Left hindlimb (tissue), 1 donor: Measurements from ENCODE around the gene LFNG.

Source experiments
- DNase-seq: peaks from one replicate; pipeline ENCODE4 v3.0.0-alpha.2; 2018

LFNG gene

GRCh38 chr7:2504128-2504888, 15.3 kb upstream of the LFNG start:
- DNase-seq = no peak

DNA sequence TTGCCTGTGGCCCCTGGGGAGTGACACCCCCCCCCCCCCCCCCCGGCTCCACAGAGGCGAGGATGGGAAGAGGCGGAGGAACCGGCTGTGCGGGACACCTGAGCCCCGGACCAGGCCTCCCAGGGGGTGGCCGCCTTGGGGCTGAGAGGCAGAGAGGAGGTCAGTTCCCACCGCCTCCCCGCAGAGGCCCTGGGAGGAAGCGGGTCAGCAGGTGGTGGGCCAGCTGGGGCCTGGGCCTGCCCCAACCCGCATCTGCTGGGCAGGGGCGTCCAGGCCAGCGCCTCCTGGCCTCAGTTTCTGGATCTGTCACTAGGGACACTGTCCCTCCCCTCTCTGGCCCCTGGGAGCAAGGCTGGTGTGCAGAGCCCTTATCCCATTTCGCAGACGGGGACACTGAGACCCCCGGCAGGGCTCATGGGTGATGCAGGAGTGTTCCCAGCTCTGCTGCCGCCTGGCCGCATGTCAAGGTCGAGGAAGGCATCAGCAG, 14.6 kb upstream of the LFNG start:
- no peak for DNase-seq

GRCh38 chr7:2505401-2505800, 14.2 kb upstream of the LFNG start:
- no peak for DNase-seq

DNA sequence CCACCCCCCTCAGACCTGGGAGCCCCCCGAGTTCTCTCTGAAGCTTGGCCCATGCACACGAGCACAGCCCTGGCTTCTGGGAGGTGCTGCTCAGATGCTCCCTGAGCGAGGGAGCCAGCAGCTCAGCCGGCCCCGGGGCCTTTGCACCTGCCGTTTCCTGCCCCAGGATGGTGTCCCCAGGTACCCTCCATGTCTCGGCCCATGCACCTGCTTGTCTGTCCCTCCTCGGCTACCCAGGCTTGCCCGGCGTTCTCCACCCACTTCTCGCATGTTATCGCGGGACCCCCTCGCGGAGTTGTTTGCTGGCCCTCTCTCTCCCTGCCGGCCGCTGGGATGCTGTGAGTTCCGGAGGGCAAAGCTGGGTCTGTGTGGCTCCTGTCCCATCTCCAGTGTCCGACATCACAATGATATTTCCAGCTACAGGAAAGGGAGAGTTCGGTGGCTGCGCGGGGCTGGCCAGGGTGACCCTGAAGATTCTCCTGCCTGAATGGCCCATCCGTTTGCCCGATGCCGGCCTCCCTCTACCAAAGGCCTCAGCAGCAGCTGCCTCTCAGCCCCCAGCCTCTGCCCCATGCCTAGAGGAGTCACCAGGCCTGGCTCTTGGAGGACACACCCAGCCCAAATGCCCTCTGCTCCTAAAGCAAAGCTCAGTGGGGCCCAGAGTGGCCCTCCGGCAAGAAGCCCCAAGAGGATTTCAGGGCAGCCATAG, 12.2 kb upstream of the LFNG start:
- DNase-seq = no peak

DNA sequence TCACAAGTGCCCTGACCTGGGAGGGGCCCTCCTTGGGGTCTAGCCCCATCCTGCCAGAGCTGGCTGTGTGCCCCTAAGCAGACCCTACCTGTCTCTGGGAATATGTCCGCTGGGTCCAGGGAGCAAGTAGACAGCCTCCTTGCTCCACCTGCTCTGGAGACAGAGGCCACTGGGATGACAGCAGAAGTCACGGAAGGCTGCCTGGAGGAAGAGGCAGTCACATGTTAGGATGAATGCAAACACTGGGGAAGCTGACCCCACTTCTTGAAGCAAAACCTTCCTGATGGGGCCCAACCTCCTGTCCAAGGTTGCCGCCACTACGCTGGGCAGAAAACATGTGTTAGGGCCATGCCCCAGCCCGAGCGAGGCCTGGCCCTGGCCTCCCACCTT, 11.7 kb upstream of the LFNG start:
- DNase-seq = no peak

DNA sequence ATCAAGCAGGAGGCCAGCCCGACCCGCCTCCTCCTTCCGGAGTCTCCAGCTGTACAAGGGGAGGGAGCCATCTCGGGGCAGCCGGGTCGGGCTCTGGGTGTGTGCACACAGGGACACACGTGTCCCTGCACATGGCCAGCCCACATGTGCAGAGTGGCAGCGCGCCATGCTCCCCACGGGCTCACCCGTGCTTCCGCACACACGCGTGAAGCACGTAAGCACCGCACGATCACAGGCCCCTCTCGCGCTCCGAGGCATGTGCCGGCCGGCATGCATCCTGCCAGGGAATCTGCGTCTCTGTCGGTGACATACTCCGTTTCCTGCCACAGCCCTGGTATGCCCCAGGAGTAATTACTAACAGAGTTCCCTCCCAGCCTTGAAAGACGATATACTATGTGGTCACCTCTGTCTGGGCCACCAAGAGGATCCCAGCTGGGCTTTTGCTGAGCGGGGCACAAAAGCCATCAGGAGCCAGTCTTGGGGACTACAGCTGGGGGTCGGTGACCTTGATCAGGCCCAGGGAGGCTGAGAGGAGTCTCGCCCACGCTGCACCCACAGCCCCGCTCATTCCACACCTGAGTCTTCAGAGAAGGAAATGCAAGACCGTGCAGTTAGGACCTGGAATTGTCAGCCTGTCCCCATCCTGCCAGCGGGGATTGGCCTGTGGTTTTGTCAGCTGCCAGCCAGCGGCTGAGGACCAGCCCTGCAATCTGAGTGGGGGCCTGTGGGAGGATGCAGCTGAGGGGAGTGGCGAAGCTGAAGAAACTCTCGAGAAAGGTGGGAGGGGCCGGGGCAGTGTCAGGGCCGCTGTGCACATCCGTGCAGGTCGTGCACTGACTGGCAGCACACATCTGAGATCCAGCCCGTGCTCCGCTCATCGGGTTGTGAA, 11.0 kb upstream of the LFNG start:
- DNase-seq = peak; percentile 79

GRCh38 chr7:2509298-2509906, 10.2 kb upstream of the LFNG start:
- no peak for DNase-seq

DNA sequence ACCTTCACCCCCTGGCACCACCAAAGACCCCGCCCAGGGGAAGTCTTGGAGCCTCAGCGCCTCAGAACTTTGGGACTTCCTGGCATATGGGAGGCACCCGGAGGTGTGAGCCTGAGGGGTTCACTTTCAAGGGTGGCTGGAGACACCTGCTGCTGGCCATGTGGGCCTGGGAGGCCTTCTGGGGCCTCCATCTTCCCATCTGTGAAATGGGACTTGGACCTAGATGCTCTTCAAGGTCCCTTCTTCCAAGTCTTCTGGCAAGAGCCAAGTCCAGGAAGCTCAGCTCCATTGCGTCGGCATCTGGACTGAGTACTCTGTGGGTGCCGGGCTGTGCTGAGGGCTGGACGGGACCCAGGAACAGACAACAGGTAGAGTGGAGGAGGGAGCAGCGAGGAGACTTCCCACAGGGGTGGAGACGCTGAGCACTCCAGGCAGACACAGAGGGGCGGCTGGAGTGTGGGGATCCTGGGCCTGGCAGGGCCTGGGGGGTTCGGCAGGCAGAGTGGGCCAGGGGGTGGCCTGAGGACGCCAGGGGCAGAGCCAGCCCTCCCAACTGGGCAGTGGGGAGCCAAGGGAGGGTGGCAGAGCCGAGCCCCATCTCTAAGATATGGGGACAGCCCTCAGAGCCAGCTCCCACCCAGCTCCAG, 9.3 kb upstream of the LFNG start:
- DNase-seq = no peak

GRCh38 chr7:2510909-2511768, 8.4 kb upstream of the LFNG start:
- DNase-seq = no peak

- no peak for DNase-seq
Measured at GRCh38 chr7:2511769-2512168, 7.8 kb upstream of the LFNG start.

- no peak for DNase-seq
Measured at GRCh38 chr7:2512179-2512661, 7.4 kb upstream of the LFNG start.

- DNase-seq = no peak
Measured at GRCh38 chr7:2512713-2513112, 6.9 kb upstream of the LFNG start.

- no peak for DNase-seq
Measured at GRCh38 chr7:2513702-2514101, 5.9 kb upstream of the LFNG start.

DNA sequence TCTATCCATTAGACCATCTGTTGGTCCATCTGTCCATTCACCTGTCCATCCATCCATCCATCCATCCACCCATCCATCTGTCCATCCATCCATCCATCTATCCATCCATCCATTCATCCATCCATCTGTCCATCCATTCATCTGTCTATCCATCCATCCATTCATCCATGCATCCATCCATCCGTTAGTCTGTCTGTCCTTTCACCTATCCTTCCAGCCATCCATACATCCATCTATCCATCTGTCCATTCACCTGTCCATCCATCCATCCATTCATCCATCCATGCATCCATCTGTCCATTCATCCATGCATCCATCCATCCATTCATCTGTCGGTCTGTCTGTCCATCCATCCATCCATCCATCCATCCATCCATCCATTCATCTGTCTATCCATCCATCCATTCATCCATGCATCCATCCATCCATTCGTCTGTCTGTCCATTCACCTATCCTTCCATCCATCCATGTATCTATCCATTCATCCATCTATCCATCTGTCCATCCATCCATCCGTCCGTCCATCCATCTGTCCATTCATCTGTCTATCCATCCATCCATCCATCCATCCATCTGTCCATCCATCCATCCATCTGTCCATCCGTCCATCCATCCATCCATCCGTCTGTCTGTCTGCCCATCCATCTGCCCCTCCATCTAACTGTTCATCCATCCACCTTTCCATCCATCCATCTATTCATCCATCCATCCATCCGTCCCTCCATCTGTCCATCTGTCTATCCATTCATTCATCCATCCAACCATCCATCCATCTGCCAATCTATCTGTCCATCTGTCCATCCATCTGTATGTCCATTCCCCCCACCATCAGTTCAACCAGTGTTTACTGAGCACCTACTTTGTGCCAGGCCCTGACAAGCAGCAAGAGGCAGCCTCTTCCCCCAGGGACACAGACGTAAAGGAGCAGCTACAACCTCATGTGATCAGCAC, 4.8 kb upstream of the LFNG start:
- no peak for DNase-seq

DNA sequence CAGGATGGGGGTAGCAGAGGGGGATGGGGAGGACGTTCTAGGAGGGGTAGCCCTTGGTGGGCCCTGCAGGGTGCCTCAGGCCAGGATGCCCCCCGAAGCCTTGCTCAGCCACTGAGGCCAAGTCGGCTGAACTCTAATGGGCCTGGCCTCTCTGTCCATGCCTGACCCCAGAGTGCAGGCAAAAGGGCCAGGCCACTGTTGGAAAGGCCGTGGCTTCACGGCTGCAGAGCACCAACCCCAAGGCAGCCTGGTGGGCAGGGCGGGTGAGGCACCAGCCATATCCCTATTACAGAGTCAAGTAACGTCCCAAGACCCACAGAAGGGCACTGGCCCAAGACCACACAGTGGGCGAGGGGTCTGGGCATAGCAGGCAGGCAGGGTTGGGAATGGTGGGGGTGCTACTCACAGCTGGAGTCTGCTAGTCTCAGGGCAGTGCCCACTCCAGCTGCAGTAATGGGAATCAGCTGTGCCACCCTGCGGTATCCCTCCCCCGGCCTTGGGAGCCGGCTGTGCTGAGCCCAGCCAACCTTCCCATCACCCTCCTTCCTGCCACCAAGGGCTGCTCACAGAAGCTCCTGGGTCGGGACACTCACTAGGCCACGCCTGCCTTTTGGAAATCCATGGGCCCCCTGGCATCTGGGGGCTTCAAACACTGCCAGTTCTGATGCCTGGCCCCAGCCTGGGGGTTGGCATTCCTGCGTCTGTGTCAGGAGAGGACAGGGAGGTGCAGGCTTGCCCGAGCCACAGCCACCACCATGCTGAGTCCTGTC, 4.0 kb upstream of the LFNG start:
- no peak for DNase-seq

GRCh38 chr7:2516194-2516555, 3.4 kb upstream of the LFNG start:
- DNase-seq = no peak

GRCh38 chr7:2517026-2517425, 2.5 kb upstream of the LFNG start:
- DNase-seq = peak; percentile 75

DNA sequence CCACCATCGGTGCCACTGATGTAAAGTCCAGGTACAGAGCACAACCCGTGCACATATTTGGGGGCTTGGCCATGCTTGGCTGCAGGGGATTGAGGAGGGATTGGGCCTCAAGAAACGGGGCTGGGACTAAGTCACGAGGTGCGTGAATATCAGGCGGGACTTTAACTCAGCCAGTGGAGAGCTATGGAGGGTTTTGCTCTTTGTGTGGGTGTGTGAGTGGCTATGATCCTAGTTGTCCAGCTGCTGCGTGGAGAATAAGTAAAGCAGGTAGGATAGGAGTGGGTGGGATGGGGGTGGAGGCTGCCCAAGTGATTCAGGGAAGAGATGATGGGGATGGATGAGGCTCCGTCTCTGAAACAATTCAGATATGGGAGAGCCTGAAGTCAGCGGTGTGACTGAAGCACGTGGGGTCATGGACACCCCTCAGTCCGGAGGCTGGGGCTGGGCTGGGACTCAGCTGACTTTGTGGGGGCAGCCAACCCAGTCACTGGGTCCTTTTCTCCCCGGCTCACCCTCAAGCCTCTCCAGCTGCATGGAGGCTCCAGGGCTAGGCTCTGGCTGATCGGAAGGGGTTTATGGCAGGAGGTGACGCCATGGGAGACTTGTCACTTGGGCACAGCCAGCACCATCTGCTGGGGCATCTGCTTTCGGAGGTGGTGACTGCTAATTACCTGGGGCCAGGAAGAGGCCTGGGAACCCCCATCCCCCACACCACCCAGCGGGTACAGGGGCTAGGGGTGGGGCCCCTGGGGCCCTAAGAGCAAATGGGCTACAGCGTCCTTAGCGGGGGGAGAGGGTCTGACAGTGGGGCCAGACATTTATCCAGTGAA, 1.7 kb upstream of the LFNG start:
- no peak for DNase-seq
